Measurements from ENCODE around the gene YTHDF2.
"Not testable (repeated sequence)": the region's sequence is repeated elsewhere in the genome, so short reads cannot be mapped to it uniquely, and the experiment has no call there.

YTHDF2 gene

DNA sequence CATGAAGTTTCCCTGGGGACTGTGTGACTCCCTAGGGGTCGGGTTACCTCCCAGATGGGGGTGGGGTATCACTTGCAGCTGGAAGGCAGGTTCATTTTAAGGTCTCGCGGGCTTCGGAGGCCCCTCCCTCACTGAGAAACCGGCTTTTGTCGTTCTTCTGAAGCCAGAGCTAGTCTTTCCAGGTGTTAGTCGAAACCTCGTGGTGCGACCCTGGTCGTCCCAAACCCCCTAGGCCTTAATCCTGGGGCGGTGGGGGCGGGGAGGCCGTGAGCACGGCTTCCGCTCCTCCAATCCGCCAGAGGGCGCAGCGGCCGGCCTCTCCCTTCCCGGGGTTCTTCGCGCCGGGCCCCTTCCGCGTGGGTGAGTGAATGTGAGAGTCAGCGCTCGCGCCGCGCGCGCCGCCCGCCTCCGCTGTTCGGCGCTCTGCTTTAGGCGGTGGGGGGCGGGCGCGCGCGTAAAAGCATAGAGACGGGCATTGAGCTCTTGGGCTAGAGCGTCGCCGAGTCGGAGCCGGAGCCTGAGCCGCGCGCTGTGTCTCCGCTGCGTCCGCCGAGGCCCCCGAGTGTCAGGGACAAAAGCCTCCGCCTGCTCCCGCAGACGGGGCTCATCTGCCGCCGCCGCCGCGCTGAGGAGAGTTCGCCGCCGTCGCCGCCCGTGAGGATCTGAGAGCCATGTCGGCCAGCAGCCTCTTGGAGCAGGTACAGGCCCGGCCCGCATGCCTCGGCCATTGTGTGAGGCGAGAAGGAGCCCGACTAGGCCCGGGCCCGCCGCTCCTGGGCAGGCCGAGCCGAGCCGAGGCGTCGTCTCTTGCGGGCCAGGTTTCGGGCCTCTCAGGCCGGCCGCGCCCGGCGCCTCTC is at the start of gene YTHDF2:
Gene YTHDF2 (plus strand): TSS at position 491 of the 857 bp plus-strand sequence. CDS start 181 bp downstream, at position 672.
- peak; percentile 93 to 97 (median 95) for DNase-seq (ENCODE audit: low read depth in 3 of 3, low spot score in 1 of 3)

DNA sequence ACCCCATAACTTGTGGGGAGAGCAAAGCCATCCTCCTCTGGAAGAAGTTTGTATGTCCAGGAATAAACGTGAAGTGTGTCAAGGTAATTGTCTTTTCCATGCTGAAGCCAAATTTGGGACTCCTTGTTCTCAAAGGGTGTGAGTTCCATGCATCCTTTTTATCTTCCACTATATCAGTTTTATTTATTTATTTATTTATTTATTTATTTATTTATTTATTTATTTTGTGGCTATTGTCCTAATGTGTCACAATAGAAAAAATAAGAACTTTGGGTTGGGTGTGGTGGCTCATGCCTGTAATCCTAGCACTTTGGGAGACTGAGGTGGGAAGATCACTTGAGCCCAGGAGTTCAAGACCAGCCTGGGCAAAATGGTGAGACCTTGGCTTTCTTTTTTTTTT is 45.1 kb upstream of the YTHDF2 start:
- DNase-seq (ENCODE audit: low read depth in 3 of 3, low spot score in 1 of 3) = not testable (repeated sequence)

DNA sequence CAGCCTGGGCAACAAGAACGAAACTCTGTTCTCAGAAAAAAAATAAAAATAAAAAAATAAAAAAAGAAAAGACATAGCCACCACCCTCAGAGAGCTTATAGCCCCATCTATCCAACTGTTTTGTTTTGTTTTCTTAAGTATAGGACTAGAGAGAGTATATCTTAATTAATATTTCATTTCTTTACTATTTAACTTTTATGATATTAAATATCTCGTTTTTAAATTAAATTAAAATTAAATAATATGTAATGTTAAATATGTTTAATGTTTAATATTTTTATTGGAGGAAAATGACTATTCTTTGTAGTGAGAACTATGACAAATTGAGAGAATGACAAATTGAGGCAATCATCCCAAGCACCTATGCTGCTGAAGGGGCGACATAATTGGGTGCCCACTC is 33.1 kb upstream of the YTHDF2 start:
- DNase-seq (ENCODE audit: low read depth in 3 of 3, low spot score in 1 of 3) = no peak

DNA sequence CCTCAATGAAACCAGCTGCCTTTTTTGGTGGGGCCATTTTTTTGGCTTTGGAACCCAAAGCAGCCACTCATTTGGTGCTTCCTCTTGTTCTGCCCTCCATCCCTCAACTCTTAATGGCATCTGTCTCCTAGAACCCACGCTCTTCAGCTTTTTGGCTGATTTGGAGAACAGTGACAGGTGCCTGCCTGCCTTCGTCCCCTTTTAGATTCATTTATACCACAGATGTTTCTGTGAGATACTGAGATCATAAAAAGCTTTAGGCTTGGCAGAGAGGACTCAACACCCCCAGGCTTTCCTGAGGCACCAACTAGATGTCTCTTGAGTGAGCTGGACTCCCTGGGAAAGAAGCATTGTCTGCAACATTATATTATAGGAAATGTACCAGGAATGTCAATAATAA is 20.4 kb upstream of the YTHDF2 start:
- no peak for DNase-seq (ENCODE audit: low read depth in 3 of 3, low spot score in 1 of 3)

DNA sequence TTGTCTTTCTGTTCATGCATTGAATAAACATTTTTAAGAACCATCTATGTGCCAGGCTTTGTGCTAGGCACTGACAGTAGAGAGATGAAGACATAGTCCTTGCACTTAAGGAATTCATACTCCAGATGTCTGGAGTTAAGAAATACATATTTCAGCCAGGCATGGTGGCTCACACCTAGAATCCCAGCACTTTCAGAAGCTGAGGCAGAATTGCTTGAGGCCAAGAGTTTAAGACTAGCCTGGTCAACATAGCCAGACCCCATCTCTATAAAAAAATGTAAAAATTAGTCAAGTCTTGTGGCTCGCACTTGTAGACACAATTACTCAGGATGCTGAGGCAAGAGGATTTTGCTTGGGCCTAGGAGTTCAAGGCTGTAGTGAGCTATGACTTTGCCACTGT is 18.6 kb upstream of the YTHDF2 start:
- no peak for DNase-seq (ENCODE audit: low read depth in 3 of 3, low spot score in 1 of 3)

DNA sequence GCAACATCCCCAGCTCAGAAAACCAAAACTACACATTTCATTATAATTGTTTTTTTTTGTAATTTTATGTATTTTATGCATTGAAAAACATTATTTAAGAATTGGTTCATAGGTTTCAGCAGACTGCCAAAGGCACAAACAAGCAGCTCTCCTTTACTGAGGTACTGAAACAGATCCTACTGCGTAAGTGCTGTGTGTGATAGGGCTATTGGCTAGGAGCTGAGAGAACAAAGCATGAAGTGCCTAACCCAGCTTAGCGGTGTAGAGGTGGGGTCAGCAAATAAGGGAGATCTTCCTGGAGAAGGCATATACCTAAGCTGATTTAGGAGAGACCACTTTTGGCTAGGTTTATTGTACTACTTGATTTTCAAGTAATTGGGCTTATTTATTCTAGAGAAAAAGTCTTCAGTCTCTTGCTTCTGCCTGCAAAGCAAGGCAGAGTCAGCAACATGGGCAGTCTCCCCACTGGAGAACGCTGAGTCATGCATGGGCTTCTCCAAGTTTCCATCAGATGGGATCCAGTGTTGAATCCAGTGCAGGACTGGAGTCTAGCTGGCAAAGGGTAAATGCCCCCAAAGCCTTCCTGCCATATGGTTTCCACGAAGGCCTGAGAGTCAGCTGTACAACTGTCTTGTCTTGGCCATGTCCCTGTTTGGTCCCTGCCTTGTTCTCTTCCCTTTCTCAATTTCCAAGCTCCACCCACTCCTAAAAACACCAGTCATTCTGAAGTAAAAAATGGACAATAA is 18.0 kb upstream of the YTHDF2 start:
- no peak for DNase-seq (ENCODE audit: low read depth in 3 of 3, low spot score in 1 of 3)

DNA sequence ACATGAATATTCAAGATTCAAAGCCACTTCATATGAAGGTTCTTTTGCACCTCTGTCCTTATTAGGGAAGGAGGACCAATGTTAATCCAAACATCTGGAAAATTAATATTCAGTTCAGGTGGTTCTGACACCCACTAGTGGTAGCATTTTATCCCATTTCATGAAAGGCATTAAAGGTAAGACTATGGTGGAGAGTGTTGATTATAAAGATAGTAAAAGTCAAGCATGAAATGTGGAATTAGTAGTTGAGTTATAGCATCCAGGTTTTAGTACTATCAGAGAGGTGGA is 17.5 kb upstream of the YTHDF2 start:
- DNase-seq (ENCODE audit: low read depth in 3 of 3, low spot score in 1 of 3) = no peak

DNA sequence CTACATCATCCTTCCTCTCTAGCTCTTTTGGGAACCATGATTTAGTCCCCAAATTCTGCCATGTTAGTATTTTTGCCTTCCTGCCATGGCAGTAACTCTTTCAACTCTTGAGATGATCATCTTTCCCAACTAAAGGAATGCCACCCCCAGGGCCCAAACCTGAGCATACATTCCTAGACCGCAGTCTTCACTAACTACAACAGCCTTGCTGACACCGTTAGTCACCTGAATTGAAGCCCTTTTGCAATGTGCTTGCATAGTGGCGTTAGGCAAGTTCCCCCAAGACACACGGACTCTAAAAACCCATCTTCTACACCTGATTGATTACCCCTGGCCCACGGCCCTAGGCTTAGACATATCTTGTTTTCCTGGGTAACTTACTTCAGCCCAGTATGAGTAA is 16.4 kb upstream of the YTHDF2 start:
- DNase-seq (ENCODE audit: low read depth in 3 of 3, low spot score in 1 of 3) = no peak

DNA sequence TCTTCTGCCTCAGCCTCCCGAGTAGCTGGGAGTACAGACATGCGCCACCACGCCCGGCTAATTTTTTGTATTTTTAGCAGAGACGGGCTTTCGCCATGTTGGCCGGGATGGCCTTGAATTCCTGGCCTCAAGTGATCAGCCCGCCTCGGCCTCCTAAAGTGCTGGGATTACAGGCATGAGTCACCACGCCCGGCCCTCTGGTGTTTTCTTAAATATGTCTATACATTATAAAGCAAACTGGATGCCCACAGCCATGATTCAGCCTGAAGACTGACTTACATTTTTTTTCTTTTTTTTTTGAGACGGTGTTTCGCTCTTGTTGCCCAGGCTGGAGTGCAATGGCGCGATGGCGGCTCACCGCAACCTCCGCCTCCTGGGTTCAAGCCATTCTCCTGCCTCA is 14.8 kb upstream of the YTHDF2 start:
- not testable (repeated sequence) for DNase-seq (ENCODE audit: low read depth in 3 of 3, low spot score in 1 of 3)

DNA sequence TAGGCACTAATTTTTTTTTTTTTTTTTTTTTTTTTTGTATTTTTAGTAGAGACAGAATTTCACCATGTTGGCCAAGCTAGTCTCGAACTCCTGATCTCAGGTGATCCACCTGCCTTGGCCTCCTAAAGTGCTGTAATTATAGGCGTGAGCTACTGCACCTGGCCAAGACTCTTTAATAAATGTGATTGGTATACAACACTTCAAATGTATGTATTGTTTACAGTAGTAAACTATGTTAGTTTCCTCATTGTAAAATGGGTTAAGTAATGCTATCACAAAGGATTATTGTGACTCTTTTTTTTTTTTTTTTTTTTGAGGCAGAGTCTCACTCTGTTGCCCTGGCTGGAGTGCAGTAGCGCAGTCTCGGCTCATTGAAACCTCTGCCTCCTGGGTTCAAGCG is 11.4 kb upstream of the YTHDF2 start:
- not testable (repeated sequence) for DNase-seq (ENCODE audit: low read depth in 3 of 3, low spot score in 1 of 3)

DNA sequence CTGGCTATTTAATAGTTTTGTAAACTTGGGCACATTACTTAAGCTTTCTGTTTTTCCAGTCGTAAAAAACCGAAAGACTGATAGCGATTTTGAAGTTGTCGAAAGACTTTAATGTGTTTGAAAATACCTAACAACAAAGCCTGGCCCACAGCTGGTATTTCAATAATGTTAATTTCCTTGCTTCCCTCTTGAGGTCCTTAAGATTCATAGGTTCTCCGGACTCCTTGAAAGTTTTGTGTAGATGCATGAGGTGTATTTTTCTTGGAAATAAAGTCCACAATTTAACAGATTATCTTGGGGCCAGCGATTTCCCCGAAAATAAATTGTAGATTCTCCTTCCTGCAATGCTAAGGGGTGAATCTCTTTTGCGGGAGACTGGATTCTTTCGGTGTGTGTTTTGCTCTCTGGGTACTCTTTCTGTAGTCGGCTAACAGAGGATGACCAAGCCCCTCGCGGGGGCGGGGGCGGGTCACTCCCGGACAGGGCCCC is 735 bp upstream of the YTHDF2 start:
- DNase-seq (ENCODE audit: low read depth in 3 of 3, low spot score in 1 of 3) = no peak

DNA sequence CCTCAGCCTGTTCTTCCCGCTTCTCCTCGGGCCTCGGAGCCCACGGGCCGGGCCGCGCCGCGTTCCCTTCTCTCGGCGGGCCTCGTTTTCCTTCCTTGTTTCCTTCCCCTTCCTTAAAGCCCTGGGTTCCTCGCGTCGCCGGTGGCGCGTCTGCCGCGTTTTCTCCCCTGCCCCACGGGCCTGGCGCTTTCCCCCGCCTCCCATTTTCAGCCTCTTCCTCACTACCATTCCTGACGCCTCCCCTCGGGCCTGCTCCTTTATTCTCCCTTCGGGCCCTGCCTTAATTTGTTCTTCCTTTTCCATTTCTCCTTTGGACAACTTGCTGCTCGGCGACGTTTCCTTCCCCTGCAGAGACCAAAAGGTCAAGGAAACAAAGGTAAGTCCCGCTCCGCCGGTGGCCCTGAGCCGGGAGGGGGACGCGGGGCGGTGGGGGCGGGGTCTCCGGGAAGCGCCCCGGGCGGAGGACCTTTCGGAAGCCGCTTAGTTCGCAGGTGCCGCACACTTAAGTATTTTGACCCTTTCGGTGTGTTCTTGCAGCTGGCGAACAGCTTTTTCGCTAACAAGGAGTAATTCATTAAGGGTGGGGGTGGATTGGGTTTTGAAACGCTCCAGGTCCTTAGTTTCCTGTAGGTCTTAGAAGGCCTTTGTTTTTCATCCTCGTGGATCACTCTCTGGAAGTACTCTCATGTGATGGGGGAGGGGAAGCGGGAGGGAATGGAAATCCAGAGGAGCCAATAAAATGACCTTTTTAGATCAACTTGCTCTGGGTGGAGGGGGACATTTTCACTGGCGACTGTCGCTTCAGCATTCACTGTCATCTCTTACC is 780 bp downstream of the YTHDF2 start:
- DNase-seq (ENCODE audit: low read depth in 3 of 3, low spot score in 1 of 3) = peak in 2 of 3 donors; percentile 13 to 30

DNA sequence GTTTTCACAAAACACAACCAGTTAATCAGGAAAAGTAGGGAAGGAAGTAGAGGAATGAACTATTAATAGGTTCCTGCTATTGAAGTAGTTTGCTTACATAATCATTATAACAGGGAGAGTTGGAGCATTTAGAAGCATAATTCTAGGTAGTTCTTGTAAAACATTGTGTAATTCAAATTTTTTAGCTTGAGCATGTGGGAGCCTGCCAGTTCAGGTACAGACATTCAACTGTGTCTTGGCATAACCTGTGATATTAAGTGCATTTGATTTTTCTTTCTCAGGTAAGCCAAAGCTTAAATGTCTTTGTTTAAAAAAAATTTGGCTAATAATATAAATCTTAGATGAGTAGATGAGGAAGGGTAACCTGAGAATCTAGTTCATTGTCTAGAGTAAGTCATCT is 3.4 kb downstream of the YTHDF2 start:
- no peak for DNase-seq (ENCODE audit: low read depth in 3 of 3, low spot score in 1 of 3)

DNA sequence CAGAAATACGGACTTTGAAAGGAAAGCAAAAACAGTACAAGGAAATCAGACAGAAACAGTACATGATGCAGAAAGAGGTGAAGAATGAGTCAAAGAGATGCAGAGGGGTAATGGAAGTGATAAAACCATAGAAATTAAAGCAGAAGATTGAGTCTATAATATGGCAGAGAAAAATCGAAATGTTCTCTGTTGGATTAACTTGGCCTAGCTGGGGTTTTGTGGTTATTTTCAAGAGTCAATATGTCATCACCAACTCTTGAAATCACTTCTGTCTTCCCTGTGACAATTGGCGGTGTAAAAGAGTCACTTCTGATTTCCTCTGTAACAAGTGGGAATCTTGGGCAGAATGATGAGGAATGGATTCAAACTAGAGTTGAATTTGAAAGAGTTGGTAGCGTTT is 7.4 kb downstream of the YTHDF2 start:
- DNase-seq (ENCODE audit: low read depth in 3 of 3, low spot score in 1 of 3) = no peak

DNA sequence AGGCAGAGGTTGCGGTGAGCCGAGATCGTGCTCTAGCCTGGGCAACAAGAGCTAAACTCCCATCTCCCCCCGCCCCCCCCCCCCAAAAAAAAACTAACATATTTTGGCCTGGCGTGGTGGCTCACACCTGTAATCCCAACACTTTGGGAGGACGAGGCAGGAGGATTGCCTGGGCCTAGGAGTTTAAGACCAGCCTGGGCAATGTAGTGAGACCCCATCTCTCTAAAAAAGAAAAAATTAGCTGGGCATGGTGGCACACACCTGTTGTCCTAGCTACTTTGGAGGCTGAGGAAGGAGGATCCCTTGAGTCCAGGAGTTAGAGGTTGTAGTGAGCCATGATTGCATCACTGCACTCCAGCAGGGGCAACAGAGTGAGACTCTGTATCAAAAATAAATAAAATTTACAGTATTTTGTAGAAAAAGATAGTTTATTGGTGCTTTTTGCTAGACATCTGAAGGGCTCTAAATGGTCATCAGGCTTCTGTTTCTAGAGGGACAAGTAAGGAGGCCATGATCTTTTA is 9.0 kb downstream of the YTHDF2 start:
- DNase-seq (ENCODE audit: low read depth in 3 of 3, low spot score in 1 of 3) = no peak

DNA sequence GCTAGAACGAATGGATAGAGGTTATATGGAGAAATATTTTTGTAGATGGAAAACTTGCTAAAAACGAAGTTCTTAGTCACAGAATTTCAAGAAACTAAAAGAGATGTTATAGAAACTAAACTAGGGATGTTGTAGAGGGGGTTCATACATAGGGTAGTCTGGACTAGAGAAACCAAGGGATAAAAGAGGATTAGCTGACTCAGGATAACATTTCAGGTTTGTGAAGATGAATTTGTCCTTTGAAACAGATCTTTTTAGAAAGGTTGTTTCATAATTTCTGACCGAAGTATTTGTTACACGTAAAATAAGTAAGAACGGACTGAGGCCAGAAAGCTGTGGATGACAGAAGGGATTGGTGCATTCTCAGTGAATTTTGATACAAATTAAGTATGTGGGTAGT is 13.6 kb downstream of the YTHDF2 start:
- DNase-seq (ENCODE audit: low read depth in 3 of 3, low spot score in 1 of 3) = no peak

DNA sequence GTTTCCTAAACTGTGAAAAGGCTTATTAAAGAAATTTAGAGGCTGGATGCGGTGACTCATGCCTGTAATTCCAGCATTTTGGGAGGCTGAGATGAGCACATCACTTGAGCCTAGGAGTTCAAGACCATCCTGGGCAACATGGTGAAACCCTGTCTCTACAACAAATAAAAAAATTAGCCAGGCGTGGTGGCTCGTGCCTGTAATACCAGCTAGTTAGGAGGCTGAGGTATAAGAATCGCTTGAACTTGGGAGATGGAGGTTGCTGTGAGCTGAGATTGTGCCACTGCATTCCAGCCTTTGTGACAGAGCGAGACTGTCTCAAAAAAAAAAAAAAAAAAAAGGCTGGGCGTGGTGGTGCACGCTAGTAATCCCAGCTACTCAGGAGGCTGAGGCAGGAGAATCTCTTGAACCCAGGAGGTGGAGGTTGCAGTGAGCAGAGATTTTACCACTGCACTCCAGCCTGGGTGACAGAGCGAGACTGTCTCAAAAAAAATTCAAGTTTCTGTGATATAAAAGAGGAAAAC is 14.1 kb downstream of the YTHDF2 start:
- DNase-seq (ENCODE audit: low read depth in 3 of 3, low spot score in 1 of 3) = not testable (repeated sequence)

DNA sequence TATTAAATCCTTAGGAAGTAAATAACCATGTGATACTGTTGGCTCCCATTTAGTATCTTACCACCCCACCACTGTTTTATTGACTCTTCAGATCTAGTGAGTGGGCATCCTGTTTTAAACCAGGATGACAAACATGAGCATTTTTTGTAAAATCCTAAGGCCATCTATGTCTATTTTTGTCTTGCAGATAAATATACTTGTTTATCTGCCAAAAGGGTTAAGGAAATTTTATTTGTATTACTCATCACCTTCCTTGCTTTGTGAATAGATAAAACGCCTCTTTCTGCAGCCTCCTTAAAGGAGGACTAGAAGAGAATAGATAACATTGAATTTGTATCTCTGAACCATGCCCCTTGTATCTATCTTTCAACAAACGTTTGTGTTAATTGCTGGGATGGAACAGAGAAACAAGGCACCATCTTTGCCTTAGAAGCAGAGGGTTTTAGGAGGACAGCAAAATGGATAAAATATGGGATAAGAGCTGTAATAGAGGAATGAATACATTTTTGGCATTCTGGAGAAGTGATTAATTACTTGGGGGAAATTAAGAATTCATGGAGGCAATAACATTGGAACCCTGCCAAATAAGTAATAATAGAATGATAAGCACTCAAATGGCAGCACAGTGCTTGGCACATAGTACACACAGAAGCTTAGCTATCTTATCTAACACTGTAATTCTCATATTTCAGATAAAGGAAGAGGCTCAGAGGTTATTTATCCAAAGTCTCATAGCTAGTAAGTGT is 14.7 kb downstream of the YTHDF2 start:
- no peak for DNase-seq (ENCODE audit: low read depth in 3 of 3, low spot score in 1 of 3)

DNA sequence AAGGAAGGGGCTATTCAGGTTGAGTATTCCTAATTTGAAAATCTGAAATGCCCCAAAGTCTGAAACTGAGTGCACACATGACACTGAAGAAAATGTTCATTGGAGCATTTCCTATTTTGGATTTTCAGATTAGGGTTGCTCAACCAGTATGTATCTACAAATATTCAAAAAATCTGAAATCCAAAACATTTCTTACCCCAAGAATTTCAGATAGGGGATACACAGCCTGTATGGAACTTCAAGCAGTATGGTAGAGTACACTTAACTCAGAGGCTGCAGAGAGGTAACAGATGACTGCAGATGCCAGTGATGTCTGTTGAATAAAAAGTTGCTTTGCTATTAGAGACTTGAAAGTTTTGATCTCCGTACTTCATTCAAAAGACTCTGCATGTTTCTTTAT is 19.0 kb downstream of the YTHDF2 start:
- DNase-seq (ENCODE audit: low read depth in 3 of 3, low spot score in 1 of 3) = no peak

DNA sequence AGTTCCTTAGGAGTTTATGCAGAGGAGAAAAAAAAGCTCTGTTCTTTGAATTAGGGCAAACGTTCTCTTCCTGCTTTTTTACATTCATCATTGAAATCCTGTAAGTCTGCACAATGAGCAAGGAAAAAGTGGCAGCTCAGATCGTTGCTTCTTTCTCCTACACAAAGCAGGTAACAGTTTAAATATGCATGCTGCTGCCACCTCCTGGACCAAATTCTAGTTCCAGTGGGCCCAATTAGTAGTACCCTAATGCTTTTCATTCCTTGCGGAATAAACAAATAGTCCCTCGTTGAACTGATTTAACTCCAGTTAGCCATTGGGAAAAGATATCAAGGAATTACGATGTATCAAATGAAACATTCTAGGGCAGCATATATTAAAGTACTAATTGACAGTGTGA is 20.1 kb downstream of the YTHDF2 start:
- DNase-seq (ENCODE audit: low read depth in 3 of 3, low spot score in 1 of 3) = no peak
